Adipocyte (in vitro differentiated cells): ENCODE measurements around the gene KIF1A.

ENCODE experiments used
- DNase-seq: peaks from one replicate; pipeline ENCODE4 v3.0.0-alpha.2; 2015; ENCODE audit warnings: low read depth
- H3K27me3 ChIP-seq: replicated peaks from 2 replicates; pipeline ENCODE4 v1.7.0; 2013; ENCODE audit warnings: mild to moderate bottlenecking, low read length, moderate library complexity; ENCODE audit not compliant: control insufficient read depth, insufficient read depth
- H3K36me3 ChIP-seq: 2 replicates; pipeline ENCODE4 v1.7.0; 2013; ENCODE audit warnings: low read length, mild to moderate bottlenecking, moderate library complexity; ENCODE audit not compliant: control insufficient read depth, insufficient read depth, severe bottlenecking
- H3K4me1 ChIP-seq: 2 replicates; pipeline ENCODE4 v1.7.0; 2013; ENCODE audit warnings: mild to moderate bottlenecking, low read length, moderate library complexity; ENCODE audit not compliant: control insufficient read depth, insufficient read depth
- H3K4me3 ChIP-seq: 2 replicates; pipeline ENCODE4 v1.7.0; 2013; ENCODE audit warnings: mild to moderate bottlenecking, low read length, moderate library complexity
- H3K9ac ChIP-seq: 2 replicates; pipeline ENCODE4 v1.7.0; 2013; ENCODE audit warnings: mild to moderate bottlenecking, low read length, moderate library complexity
- H3K9me3 ChIP-seq: 2 replicates; pipeline ENCODE4 v1.7.0; 2013; ENCODE audit warnings: mild to moderate bottlenecking, low read length, moderate library complexity; ENCODE audit not compliant: control insufficient read depth

Gene KIF1A

DNA sequence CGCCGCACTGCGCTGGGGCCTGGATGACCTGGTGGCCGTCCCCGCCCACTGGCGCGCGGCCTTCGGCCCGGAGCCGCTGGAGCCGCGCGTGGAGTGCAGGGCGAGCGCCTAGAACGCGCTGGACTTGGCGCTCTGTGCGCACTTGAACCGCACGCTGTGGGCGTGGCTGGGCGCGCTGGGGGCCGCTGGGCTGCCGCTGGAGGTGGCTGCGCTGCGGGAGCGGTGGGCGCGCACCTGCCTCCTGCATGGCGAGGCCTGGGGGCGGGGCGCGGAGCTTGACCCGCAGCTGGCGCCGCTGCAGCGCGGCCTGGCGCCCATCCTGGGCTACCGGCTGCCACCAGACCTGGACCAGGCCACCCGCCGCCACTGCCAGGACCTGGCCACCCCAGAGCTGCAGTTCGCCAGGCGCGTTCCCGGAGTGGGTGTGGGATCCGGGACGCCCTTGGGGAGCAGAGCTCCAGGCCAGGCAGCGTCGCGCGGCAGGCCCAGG lies 147.3 kb downstream of the KIF1A start:
- Histone ChIP-seq H3K27me3 (peaks cover 48% of the 10 kb centered on the region), H3K9ac (no peak overlapping the region), H3K4me3 (no peak overlapping the region), H3K36me3 (no peaks in the 10 kb centered on the region), H3K4me1 (no peaks in the 10 kb centered on the region), H3K9me3 (no peaks in the 10 kb centered on the region)
- DNase-seq: no peak

DNA sequence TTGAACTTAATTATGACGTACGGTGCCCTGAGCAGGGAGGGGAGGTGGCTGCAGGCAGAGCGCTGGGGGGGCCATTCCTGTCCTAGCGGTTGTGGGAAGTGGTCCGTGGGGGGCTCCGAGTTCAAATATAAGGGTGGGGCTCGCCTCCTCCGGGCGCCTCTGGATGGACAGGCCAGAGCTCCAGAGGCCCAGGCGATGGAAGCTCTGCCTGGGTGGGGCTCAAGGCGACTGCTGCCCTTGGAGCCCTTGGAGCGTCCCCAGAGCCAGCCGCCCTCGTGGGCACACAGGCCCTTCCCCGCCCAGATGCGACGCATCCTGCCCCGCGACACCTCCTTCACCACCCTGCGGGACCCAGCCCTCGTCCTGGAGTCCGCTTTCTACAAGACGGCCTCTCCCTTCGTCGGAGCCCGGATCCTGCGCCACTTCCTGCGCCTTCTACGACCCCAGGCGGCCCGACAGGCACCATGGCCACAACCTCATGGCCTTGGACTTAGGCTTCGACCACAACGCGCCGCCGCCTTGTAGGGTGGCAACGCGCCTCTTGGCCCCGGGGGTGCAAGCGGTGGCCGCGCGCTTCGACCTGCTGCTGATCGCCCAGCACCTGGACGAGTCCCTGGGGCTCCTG lies 147.8 kb downstream of the KIF1A start:
- H3K36me3 ChIP-seq: no peaks in the 10 kb centered on the region
- H3K9ac ChIP-seq: no peak overlapping the region

DNA sequence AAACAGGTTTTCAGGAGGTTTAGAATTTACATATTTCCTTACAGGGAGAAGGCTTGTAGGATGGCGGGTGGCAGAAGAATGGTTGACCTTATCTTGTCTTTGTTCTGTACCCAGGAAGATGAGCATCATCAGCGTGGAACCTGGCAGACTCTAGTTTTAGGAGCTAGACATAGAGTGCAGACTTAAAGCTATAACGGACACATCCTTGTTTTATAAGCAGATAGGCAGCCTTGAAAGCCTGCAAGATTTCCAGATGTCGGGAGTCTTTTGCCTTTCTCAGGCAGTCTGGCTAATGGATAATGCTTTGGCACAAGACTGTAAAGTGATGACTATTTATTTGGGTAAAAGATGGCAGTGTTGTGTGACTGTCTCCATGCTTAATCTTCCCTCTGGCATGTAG lies 149.1 kb downstream of the KIF1A start:
- no peak overlapping the region for H3K9ac ChIP-seq
- H3K4me3 ChIP-seq: no peak overlapping the region
- no peaks in the 10 kb centered on the region for H3K9me3 ChIP-seq
- H3K4me1 ChIP-seq: no peaks in the 10 kb centered on the region
- peaks cover 62% of the 10 kb centered on the region for H3K27me3 ChIP-seq
- DNase-seq: no peak
- H3K36me3 ChIP-seq: no peaks in the 10 kb centered on the region

More for the DNA sequence above, 147.8 kb downstream of the KIF1A start:
- Histone ChIP-seq H3K4me1 (no peaks in the 10 kb centered on the region), H3K4me3 (no peak overlapping the region), H3K27me3 (peaks cover 53% of the 10 kb centered on the region), H3K9me3 (no peaks in the 10 kb centered on the region)
- no peak for DNase-seq

DNA sequence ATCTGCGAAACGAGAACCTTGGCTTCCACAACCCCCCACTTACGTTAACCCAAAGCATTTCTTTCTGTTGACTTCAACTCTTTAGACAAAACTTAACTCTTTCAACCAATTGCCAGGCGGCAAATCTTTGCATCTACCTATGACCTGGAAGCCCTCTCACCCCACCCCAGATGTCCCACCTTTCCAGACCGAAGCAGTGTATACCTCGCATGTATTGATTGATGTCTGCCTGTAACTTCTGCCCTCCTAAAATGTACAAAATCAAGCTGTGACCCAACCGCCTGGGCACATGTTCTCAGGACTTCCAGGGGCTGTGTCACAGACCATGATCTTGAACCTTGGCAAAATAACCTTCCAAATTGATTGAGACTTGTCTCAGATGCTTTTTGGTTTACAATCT lies 149.6 kb downstream of the KIF1A start:
- Histone ChIP-seq H3K27me3 (peaks cover 64% of the 10 kb centered on the region), H3K9me3 (peaks cover 5% of the 10 kb centered on the region), H3K4me3 (no peak overlapping the region), H3K4me1 (no peaks in the 10 kb centered on the region), H3K36me3 (no peaks in the 10 kb centered on the region), H3K9ac (no peak overlapping the region)
- no peak for DNase-seq

DNA sequence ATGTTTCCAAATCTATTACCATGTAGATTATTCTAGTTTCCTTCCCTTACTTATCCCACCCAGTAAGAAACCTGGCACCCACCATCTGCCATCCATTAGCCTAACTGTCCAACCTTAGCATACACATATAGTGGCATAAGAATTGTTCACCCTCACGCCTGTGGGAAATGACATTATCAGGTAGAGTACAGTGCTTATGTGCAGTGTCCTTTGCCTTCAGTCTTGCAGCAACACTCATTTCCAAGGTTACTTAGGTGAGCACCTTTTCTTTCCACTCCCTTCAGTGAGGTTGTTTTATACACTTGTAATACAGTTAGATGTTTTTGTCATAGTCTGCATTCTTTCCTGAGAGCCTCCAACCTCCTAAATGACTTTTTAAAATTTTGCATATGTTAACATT lies 155.4 kb downstream of the KIF1A start:
- H3K36me3 ChIP-seq: no peaks in the 10 kb centered on the region
- H3K4me1 ChIP-seq: no peaks in the 10 kb centered on the region
- H3K27me3 ChIP-seq: peaks cover 44% of the 10 kb centered on the region
- no peak for DNase-seq
- peaks cover 22% of the 10 kb centered on the region for H3K9me3 ChIP-seq
- H3K4me3 ChIP-seq: no peak overlapping the region
- H3K9ac ChIP-seq: no peak overlapping the region
